Measurements from ENCODE around the gene PITPNM3.

PITPNM3 gene

DNA sequence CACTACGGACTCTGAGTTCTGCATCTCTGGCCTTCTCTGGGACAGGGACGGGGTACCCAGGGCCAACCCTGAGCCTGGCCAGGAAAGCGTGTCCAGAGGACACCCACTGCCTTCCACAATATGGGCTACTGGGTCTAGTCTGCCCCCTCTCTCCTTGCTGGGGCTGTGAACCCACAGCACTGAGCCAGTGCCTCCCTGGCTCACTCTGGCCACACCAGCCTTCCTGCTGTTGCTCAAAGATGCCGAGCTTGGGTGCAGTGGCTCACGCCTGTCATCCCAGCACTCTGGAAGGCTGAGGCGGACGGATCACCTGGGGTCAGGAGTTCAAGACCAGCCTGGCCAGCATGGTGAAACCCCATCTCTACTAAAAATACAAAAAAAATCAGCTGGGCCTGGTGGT, 24.8 kb downstream of the PITPNM3 start:
- no peak for DNase-seq (ENCODE audit: low read depth, low spot score)

DNA sequence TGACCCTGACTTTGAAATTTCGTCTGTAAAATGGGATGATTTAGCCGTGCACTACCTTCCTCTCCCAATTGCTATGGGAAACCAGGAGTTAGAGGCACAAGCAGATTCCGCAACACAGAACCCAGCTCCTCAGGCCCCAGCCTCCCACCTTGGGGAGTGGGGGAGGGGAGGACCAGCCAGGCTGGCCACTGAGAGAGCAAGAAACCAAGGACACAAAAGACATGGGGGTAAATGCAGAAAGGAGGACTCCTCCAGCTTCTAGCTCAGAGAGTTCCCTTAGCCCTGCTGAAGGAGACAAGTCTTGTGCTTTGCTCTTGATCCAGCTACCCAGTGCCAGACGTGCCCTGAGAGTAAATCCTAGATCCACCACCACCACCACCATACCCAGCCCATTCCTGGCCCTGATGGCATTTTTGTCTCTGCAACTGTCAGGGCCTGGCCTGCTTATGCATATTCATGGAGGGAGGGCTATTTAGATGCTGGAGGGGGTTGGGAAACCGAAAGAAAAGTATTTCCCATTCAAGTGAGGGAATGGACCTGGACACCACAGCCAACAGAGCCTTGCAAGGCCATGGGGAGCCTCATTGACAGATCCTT, 25.9 kb downstream of the PITPNM3 start:
- no peak for DNase-seq (ENCODE audit: low read depth, low spot score)

More for the DNA sequence above, 24.8 kb downstream of the PITPNM3 start:
- H3K27ac ChIP-seq = no peak overlapping the region

DNA sequence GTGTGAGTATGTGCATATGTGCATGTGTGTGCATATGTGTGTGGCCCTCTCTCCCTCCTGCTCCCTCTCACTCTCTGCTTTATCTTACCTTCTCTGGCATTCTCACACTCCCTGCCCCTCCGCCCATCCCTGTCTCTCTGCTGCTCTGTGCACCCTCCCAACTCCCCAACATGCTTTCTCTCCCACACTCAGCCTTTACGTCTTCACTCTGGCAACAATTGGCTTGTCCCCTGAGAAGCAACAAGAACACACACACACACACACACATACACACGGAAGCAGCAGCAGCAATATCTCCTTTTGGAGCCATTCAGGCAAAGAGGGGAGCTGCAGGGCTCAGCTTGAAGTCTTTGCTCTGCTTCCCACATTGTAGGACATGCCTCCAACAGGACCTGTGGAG, 27.8 kb downstream of the PITPNM3 start:
- no peak for DNase-seq (ENCODE audit: low read depth, low spot score)
- no peak overlapping the region for H3K27ac ChIP-seq

More for the DNA sequence above, 25.9 kb downstream of the PITPNM3 start:
- H3K27ac ChIP-seq = no peak overlapping the region

DNA sequence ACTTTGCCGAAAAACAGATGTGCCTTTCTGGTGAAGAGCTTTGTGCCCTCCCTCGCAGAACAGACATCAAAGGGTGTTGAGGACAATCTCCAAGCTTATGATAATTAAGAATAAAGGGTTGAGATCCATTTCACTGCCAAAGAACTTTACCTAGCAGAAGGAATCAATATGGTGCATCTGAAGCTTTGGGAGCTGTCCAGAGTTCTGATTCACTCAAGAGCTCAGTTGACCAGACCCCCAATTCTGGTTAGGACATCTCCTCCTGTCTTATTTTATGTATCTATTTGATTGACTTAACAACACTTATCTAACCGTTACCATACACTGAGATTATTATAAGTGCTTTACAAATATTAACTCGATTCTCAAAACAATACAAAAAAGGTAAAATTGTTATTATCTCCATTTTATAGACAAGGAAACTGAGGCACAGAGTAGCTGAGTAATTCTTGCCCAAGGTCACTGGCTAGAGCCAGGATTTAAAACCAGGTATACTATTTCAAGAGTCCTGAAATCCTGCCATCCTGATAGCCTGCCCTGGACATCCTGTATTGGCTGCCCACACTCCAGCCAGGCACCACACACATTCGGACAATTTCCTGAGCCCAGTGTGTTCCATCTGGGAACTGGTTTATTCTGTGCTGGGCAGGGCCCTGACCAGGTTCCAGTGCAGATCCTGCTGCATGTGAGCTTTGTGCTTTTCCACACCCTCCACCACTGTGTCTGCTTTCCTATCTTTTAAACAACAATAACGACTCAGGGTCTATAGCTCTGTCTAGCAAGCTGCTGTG, 29.8 kb downstream of the PITPNM3 start:
- no peak for DNase-seq (ENCODE audit: low read depth, low spot score)

DNA sequence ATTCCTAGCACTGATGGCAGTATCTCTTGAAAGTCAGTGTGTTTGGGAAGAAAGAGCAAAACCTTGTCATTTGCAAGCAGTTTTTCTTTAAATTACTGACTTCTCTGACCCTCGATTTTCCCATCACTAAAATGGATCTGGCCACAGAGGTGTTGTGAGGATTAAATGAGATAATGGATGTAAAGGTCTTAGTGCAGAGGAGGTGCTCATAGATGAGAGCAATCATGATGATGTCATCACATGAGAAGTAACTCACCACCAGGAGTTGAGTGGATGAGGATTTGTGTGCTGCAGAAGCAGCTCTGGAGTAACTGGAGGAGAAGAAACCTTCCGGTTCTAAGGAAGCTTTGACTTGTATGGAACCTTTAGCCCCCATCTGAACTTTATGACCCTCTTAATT, 30.6 kb downstream of the PITPNM3 start:
- H3K27ac ChIP-seq = no peak overlapping the region
- DNase-seq (ENCODE audit: low read depth, low spot score) = no peak

More for the DNA sequence above, 29.8 kb downstream of the PITPNM3 start:
- H3K27ac ChIP-seq = no peak overlapping the region

DNA sequence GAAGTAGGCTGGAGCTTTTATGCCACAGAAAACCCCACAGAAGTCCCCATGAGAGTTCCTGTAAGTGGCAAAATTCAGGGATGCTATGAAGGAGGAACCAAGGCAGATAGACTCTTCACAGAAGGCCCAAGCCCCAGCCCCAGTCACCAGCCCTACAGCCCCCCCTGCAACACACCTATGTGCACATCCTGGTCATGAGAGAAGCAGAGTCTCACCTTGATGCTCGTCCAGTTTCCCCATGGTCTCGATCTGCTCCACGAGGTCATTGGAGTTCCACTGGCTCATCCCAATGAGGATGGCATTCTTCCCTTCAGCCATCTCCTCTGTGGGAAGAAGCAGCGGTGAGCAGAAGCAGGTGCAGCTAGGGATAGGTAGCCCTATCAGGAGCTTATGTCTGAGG, 31.2 kb downstream of the PITPNM3 start:
- H3K27ac ChIP-seq = peak overlapping the region; percentile 69
- DNase-seq (ENCODE audit: low read depth, low spot score) = no peak

DNA sequence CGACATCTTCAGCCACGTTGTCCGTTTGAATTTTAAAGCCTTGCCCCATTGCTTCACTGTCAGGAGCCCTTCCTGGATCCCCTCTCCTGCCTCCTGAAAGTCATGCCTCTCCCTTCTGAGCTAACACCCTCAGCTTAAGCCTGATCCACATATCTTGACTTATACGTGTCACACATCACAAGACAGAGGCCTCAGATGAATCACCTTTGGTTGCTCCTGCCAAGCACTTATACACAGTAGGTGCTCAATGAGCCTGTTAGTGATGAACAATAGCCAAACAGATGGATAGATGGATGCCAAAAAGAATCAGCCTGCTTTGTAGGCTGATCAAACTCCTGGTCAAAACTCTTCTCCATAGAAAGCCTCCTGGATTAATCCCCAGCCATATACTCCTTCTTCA, 31.8 kb downstream of the PITPNM3 start:
- DNase-seq (ENCODE audit: low read depth, low spot score) = peak; percentile 64
- peak overlapping the region; percentile 69 for H3K27ac ChIP-seq

DNA sequence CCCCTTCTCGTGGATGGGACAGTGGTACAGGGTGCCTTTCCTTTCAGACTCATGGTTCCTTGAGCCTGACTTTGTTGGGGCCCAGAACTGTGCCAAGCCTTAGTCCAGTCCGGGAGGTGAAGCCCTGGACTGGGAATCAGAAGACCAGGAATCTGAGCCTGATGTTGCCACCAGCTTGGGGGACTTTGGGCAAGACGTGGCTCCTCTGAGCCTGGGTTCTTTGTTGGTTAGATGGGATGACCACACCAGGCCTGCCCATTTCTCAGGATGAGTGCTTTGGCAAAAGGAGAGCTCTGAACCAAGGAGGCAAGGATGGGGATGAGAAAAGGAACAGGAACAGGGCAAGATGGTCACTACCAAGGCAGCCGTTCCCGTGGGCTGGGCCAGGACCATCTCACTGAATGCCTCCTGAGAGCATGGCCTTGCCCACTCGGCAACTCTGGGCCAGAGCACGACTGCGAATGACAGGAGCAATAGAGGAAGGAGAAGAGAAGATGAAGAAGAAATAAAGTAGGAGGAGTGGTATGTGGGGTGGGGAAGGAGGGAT, 32.5 kb downstream of the PITPNM3 start:
- H3K27ac ChIP-seq = peak overlapping the region; percentile 69
- DNase-seq (ENCODE audit: low read depth, low spot score) = no peak

DNA sequence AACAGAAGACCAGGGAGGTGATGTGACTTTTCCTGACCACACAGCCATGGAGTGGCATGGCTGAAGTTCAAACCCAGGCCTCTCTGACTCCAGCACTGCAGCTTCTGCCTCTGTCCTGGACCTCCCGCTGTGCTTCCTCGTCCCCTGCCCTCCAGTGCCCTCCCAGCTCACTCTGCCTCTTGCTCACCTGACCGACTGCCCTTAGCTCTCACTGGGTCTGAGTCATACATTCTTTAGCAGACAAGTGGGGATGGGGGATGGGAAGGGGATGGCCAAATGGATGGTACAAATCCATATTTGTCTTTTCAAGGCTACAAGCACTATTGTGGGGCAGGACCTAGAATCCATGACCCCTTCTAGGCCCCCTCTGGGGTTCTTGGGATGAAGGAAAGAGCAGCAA, 33.0 kb downstream of the PITPNM3 start:
- peak overlapping the region; percentile 69 for H3K27ac ChIP-seq
- no peak for DNase-seq (ENCODE audit: low read depth, low spot score)

DNA sequence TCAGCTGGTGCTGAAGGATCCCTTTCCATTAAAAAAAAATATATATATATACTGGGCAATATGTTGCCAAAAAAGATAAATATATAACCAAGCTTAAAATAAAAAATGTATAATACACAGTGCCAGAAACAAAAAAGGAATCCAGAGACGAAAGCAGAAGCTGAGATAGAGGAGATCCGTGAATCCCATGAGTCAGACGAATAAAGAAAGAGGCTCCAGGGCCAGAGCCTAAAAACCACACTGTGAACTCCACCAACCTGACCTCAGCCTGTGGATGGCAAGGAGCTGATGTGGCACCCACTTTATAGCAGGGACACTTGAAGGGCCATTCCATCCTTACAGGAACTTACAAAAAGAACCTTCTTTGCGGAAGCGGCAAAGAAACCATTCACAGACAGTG, 34.8 kb downstream of the PITPNM3 start:
- H3K27ac ChIP-seq = no peak overlapping the region
- DNase-seq (ENCODE audit: low read depth, low spot score) = no peak

DNA sequence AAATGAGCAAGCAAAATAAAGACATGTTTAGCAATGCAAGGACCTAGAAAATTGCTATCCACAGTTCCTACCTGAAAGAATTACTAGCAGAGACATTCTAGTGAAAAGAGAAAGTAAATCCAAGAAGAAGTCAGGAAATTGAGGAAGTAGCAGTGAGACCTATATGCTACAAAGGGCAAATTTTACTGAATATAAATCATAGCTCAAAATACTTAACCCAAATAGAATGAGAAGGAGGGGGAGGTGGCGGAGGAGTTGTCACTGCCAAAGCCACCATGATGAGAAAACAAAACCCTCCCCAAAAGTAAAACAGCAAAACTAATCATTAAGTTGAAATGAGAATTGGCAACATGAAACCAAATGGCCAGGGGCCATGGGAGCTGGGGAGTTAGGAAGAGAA, 39.3 kb downstream of the PITPNM3 start:
- no peak for DNase-seq (ENCODE audit: low read depth, low spot score)
- no peak overlapping the region for H3K27ac ChIP-seq

DNA sequence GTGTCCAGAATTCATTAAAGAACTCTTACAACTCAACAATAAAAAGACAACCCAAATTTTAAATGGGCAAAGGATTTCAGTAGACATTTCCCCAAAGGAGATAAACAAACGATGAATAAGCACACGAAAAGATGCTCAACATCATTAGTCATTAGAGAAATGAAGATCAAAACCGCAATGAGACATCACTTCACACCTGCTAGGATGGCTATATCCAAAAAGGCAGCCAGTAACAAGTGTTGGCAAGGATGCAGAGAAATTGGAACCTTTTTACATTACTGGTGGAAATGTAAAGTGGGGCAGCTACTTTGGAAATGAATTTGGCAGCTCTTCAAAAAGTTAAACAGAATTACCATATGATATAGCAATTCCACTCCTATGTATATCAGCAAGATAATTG, 42.0 kb downstream of the PITPNM3 start:
- H3K27ac ChIP-seq = no peak overlapping the region

DNA sequence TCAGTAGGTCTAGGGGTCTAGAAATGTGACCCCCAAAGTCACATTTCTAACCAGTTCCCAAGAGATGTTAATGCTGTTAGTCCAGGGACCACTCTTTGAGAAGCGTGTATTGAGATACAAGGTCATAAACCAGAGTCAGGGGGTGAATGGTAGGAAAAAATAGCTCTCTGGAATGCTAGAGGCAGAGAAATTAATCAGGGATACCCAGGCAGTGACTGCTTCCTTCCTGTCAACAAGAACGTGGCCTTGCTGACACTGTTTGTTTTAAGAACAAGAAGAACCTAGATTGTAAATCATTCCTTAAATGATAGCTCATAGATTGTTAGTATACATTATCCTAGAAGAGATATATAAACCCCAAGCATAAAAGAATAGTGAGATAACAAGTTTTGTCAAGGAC, 43.8 kb downstream of the PITPNM3 start:
- DNase-seq (ENCODE audit: low read depth, low spot score) = no peak
- H3K27ac ChIP-seq = no peak overlapping the region

More for the DNA sequence above, 42.0 kb downstream of the PITPNM3 start:
- no peak for DNase-seq (ENCODE audit: low read depth, low spot score)

DNA sequence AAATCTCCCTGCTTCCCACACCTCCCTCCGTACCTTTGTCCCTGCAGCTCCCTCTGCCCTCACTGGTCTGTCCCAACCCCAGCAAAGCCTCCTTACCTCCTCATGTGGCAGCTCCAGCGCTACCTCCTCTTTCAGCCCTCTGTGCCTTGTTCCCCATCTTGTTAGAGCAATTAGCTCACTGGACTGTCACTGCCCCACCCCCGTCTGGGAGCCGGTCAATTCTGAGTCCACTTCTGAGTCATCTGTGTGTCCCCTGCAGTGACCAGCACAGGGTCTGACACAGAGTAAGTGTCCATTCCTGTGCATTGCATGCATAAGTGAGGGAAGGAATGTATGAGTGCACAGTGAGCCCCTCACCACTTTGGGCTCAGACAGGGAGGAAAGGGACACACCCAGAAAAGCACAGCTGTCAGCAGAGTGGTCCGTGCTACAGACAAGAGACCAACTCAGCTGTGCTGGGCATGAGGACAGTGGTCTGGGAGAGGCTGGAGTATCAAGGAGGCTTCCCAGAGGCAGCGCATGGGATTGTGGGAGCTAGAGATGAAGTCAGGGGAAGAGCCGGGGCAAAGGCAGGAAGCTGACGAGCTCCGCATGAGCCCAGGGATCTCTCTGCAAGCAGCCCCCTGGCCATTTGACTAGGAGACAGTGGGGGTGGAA, 45.9 kb downstream of the PITPNM3 start:
- no peak overlapping the region for H3K27ac ChIP-seq
- DNase-seq (ENCODE audit: low read depth, low spot score) = no peak

DNA sequence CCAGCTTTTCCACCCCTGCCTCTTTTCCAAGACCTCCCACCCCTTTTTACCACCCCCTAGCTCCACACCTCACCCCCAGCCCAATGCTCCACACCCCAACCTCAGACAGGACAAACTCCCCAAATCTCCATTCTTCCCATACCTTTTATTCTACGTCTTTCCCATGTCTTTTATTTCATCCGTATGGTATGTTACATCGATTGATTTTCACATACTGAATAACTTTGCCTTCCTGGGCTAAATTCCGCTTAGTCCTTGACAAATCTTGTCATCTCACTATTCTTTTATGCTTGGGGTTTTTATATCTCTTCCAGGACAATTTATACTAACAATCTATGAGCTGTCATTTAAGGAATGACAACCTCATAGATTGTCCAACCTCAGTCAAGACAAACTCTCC, 46.4 kb downstream of the PITPNM3 start:
- no peak for DNase-seq (ENCODE audit: low read depth, low spot score)
- no peak overlapping the region for H3K27ac ChIP-seq

DNA sequence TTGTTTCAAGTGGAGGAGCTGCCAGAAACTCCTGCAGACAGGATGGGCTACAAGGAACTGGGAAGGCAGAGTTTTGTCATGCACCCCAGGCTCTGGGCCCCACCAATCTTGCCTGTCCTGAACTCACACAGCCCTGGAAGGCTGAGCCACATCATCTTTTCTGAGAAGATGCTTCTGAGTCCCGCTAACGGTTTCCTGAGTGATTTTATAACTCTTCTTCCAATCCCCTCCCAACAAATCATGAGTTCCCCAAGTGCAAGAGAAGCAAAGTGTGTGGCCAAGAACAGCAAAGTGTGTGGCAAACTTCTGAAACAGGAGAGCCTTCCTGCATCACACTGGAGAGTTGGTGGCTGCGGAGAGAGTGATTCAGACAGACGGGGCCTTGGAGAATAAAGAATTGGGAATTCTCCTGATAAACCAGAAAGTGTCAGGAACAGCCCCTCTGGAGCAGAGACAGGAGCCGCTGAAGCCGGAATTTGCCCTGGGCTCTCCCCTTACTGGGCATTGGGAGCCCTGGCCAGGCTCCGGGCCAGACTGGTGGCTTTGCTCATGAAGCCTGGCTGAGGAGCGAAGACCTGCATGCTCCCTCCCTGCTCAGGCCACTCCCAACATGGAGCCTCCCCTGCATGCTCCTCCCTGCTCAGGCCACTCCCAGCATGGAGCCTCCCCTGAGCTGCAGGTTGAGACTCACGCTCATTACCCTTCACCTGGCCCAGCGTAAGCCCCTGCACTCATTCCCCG, 47.2 kb downstream of the PITPNM3 start:
- no peak for DNase-seq (ENCODE audit: low read depth, low spot score)
- no peak overlapping the region for H3K27ac ChIP-seq

DNA sequence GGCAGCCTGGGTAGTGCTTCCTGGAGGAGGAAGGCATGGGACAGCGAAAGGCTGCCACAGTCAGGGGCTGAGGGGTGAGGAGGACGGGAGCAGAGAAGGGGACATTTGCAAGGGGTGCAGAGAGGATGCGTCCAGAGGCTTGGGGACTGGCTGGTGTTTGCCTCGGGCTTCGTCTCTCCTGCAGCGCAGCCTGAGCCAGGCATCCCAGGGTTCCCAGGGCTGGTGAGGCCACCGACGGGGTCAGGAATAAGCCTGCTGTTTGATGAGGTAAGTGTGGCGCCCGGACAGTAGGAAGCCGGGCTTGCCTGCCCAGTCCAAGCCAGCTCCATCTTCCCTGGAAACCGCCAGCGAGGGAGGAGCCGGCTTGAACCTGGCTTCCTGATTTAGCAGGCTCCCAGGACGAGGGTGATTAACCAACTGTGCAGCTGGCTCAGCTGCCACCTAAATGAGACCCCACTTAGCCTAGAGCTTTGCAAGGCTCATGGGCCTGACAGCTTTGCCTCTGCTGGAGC, 47.8 kb downstream of the PITPNM3 start:
- no peak for DNase-seq (ENCODE audit: low read depth, low spot score)
- no peak overlapping the region for H3K27ac ChIP-seq

DNA sequence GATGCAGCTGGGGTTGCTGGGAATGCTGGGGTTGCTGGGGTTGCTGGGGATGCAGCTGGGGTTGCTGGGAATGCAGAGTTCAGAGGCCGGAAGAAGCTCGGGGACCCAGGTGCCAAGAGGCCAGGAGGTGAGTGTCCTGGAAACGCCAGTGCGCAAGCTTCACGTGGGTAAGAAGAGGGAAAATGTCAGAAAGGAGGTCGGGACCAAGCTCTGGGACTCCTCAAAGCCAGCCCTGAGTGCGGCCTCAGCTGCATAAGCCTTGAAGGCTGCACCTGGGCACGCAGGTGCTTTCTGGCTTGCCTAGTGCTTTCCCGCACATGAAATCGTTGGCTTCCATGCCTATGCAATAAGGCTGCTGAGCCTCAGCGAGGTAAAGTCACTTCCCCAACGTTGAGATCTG, 48.3 kb downstream of the PITPNM3 start:
- H3K27ac ChIP-seq = peak overlapping the region; percentile 90
- DNase-seq (ENCODE audit: low read depth, low spot score) = no peak

DNA sequence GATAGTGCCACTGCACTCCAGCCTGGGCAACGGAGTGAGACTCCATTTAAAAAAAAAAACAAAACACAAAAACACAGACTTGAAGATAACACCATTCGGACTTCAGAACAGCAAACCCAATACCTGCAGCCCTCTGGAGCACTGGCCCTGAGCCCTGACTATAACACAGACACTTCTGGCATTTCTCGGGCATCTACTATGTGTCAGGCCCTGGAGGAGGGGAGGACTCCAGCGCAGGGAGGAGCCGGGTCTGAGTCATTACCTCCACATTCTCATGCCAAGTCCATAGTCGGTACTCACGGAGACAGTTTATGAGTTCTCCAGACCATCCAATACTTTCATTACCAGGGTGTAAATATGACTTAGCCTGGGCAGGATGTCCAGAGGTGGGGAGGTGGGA, 48.8 kb downstream of the PITPNM3 start:
- peak overlapping the region; percentile 90 for H3K27ac ChIP-seq
- peak; percentile 69 for DNase-seq (ENCODE audit: low read depth, low spot score)

DNA sequence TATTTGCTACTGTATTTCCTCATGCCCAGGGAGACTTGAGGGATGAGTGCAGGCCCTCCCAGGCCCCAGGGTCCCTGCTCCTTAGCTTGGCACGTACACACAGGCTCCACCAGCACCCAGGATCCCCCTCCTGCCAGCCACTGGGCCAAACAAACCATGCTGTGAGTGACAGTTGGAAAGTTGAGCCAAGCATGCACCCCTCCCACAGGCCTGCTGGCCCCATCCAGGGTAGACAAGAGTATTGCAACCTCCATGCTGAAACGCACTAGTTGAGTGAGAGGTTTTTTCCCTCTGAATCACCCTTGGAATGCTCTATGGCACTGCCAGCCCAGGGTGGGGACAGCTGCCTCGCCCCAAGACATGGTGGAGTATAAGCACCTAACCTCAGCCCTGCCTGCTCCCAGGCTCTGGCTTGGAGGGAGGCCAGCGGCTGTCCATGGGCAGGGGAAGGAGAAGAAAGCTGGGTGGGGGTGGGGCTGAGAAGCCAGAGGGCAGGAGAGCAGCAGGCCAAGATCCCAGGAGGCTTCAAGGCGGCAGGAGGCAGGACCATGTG, 49.6 kb downstream of the PITPNM3 start:
- peak; percentile 66 for DNase-seq (ENCODE audit: low read depth, low spot score)
- H3K27ac ChIP-seq = peak overlapping the region; percentile 90
